ENCODE results near the gene TPBG. TPM values are rescaled to one million over a fixed set of nuclear protein-coding genes. Genes with fewer than 3 reads are reported as not detected.

TPBG gene, protein sequence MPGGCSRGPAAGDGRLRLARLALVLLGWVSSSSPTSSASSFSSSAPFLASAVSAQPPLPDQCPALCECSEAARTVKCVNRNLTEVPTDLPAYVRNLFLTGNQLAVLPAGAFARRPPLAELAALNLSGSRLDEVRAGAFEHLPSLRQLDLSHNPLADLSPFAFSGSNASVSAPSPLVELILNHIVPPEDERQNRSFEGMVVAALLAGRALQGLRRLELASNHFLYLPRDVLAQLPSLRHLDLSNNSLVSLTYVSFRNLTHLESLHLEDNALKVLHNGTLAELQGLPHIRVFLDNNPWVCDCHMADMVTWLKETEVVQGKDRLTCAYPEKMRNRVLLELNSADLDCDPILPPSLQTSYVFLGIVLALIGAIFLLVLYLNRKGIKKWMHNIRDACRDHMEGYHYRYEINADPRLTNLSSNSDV
- 10 to 100 TPM; 16.3 to 16.9 TPM for total RNA-seq

DNA sequence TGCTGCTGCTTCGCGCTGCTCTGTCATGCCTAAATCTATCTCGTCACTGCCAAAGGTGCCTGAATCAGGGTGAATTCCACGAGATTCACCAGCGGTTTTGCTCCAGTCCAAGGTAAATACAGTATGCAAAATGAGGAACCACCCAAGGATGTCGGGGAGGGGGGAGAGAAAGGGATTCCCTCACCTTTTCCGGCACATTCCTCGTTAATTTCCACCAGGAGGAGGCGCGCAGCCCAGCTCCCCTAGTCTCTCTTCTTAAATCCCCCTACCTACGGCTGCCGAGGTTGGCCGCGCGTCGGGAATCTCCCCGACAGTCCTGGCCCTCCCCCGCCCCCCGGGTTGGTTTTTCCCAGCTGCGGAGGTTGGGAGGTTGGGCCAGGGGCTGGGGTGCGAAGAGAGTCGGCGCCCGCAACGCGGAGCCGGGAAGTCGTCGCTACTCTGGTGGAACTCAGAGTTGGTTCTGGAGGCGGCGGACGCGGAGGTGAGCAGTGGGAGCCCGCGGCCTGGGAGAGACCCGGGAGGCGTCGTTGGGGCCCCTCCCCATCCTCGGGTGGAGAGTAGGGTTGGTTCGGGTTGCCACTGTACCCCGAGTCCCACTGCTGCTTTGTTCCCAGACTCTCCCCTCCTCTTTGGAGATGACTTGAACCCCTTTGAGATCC is at the start of gene TPBG:
Gene TPBG, plus strand, starts transcription at position 390 of the 659 bp plus-strand sequence. CDS start 1,145 bp downstream, outside the sequence.
- peak within 1 kb of the TSS; percentile 73 for H3K4me3 ChIP-seq
- peak within 1 kb of the TSS; percentile 62 to 75 for H3K9ac ChIP-seq (ENCODE audit: low read depth in 2 of 2, low read length in 2 of 2)
- peak within 1 kb of the TSS; percentile 87 for H3K27ac ChIP-seq
- DNase-seq, result peak; percentile 74
- TF ChIP-seq CTCF (IDR thresholded peaks at IDR 0.05), result no peak
- peaks cover 7% of the 10 kb centered on the region for H3K27me3 ChIP-seq
- intact Hi-C loops (cut with DNase I), result loop anchor here (10.0 kb wide), 1 partner anchor 691 kb away; no protein-coding TSS in a partner anchor
- no peaks in the 10 kb centered on the region for H3K4me1 ChIP-seq
- H3K36me3 ChIP-seq, result no peaks in the 10 kb centered on the region
- H3K9me3 ChIP-seq, result no peaks in the 10 kb centered on the region

DNA sequence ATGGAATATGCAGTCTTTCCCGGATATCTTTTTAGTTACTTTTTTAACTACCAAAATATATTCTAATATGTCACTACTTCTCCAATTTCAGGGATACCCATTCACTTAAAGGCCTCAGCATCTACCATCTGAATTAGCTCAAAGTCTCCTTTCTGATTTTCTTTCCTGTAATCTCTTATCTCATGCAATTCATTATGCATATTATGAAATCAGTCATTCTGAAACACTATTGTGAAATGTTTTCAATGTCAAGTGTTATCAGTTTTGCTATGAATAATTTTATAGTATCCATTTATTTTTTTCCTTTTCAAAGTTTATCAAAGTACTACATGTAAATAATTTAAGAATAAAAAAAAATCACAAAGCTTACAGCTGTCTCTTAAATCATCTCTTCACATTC is 41.2 kb upstream of the TPBG start:
- no peak overlapping the region for H3K9ac ChIP-seq (ENCODE audit: low read depth in 2 of 2, low read length in 2 of 2)
- intact Hi-C loops (cut with DNase I), result no loop called here
- no peak for TF ChIP-seq CTCF (IDR thresholded peaks at IDR 0.05)
- H3K9me3 ChIP-seq, result no peaks in the 10 kb centered on the region
- no peak overlapping the region for H3K4me3 ChIP-seq
- no peak for DNase-seq
- no peaks in the 10 kb centered on the region for H3K4me1 ChIP-seq
- no peak overlapping the region for H3K27ac ChIP-seq
- no peaks in the 10 kb centered on the region for H3K36me3 ChIP-seq
- H3K27me3 ChIP-seq, result no peaks in the 10 kb centered on the region

DNA sequence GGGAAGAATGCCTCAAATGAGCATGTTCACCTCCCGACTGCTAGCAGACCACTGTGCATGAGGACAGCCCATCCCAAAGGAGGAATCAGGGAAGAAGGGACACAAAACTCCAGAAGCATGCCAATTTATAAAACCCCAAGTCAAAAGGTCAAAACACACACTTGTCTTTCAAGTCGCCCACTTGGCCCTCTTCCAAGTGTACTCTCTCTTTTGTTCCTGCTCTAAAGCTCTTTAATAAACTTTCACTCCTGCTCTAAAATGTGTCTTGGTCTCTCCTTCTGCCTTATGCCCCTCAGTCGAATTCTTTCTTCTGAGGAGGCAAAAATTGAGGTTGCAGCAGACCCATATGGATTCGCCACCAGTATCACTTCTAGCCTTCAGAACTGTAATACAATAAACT is 33.9 kb upstream of the TPBG start:
- no peaks in the 10 kb centered on the region for H3K9me3 ChIP-seq
- intact Hi-C loops (cut with DNase I), result no loop called here
- no peaks in the 10 kb centered on the region for H3K36me3 ChIP-seq
- DNase-seq, result no peak
- no peak for TF ChIP-seq CTCF (IDR thresholded peaks at IDR 0.05)
- H3K9ac ChIP-seq (ENCODE audit: low read depth in 2 of 2, low read length in 2 of 2), result no peak overlapping the region
- H3K27me3 ChIP-seq, result no peaks in the 10 kb centered on the region
- no peak overlapping the region for H3K4me3 ChIP-seq
- H3K27ac ChIP-seq, result no peak overlapping the region
- H3K4me1 ChIP-seq, result no peaks in the 10 kb centered on the region

DNA sequence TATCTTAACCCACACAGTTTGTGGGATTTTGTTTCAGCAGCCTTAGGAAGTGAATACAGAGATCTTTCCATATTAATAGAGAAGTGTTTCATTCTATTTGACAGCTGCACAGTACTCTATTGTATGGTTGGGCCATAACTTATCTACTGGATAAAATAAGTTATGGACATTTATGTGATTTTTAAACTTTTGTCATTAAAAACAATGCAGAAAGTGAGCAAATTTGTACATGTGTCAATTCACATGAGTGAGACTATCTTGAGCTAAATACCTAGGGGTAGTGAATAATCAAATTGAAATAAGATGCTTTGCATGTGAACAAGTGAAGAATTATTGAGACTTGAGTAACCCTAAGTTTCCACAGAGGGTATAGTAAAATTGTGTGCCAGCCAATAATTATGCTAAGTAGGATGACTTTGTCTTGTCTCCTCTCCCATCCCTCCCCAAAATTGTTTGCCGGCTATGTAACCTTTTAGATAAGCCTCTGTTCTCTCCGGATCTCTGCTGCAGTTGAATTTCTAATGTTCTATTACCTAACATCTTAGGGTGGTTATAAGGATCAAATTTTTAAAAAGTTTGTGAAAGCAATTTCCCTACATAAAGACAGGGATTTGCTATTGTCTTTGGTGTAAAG is 33.3 kb upstream of the TPBG start:
- Histone ChIP-seq H3K9ac (ENCODE audit: low read depth in 2 of 2, low read length in 2 of 2) (no peak overlapping the region), H3K36me3 (no peaks in the 10 kb centered on the region), H3K27me3 (no peaks in the 10 kb centered on the region), H3K4me3 (no peak overlapping the region), H3K9me3 (no peaks in the 10 kb centered on the region), H3K27ac (no peak overlapping the region), H3K4me1 (no peaks in the 10 kb centered on the region)
- DNase-seq, result no peak
- intact Hi-C loops (cut with DNase I), result no loop called here
- TF ChIP-seq CTCF (IDR thresholded peaks at IDR 0.05), result no peak

DNA sequence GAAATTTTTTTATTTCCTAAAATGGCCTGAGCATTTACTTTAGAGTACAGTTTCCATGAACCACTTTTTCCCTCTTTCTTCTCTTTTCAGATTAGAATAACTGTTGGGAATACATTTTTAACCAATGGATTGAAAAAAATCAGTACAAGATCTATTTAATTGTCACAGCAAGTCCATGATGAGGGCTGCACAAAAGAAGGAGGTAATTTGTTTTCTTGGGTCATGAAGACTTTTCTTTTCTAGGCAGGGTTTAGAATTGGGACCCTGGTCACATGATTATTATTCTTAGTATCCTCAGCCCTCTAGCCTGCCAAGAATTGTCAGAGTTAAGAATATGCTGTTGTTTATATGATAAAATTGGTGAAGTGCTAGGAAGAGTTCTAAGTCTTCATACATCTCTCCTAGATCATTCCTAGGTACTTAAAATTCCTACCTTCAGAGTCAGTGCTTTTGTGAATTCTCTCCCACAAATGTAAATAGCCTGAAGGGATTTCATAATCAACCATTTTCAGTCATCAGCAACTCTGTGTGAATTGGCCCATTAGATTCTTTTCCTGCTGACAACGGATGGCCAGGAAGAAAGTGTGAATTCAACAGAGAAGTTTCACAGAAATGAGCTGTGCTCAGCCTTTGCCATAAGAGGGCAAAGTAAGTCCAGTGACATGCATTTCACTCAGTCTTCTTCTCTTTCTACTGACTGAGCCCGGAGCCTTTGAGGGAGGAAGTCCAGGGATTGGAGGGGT is 32.4 kb upstream of the TPBG start:
- Histone ChIP-seq H3K4me3 (no peak overlapping the region), H3K4me1 (no peaks in the 10 kb centered on the region), H3K27me3 (no peaks in the 10 kb centered on the region), H3K9me3 (no peaks in the 10 kb centered on the region), H3K36me3 (no peaks in the 10 kb centered on the region), H3K9ac (ENCODE audit: low read depth in 2 of 2, low read length in 2 of 2) (no peak overlapping the region), H3K27ac (no peak overlapping the region)
- no peak for TF ChIP-seq CTCF (IDR thresholded peaks at IDR 0.05)
- no peak for DNase-seq
- intact Hi-C loops (cut with DNase I), result no loop called here

All from colonic mucosa (tissue), 4 donors.